Small intestine (tissue), 7 donors: ENCODE measurements around the gene ENOX1. TPM values are rescaled to one million over a fixed set of nuclear protein-coding genes. Genes with fewer than 3 reads are reported as not detected.

Experiments
- DNase-seq, 2 donors: peaks; one replicate each; pipeline versions ENCODE4 v3.0.0 to v3.0.0-alpha.2; 2013
- FAIRE-seq: peaks from 2 replicates; lab custom pipeline; 2012; peaks lifted over from hg19 to GRCh38; lab: Jason Lieb, UNC
- H3K27ac ChIP-seq, 3 donors: one replicate each; pipeline ENCODE4 v1.5.1; 2013; ENCODE audit warnings: low read length in 2 of 3, mild to moderate bottlenecking in 2 of 3, control low read depth in 1 of 3, inconsistent platforms in 1 of 3, low read depth in 1 of 3, moderate library complexity in 1 of 3
- H3K27me3 ChIP-seq, 3 donors: one replicate each; pipeline ENCODE4 v1.6.1; 2013; ENCODE audit warnings: low read length in 3 of 3, inconsistent platforms in 1 of 3; ENCODE audit not compliant: control insufficient read depth in 3 of 3, insufficient read depth in 3 of 3
- H3K36me3 ChIP-seq, 3 donors: one replicate each; pipeline ENCODE4 v1.6.1; 2013; ENCODE audit warnings: low read length in 3 of 3, inconsistent platforms in 1 of 3, low read depth in 1 of 3, mild to moderate bottlenecking in 1 of 3, moderate library complexity in 1 of 3; ENCODE audit not compliant: control insufficient read depth in 3 of 3, insufficient read depth in 2 of 3
- H3K4me1 ChIP-seq, 3 donors: one replicate each; pipeline ENCODE4 v1.6.1; 2013; ENCODE audit warnings: low read length in 2 of 3, inconsistent platforms in 1 of 3, low read depth in 1 of 3, mild to moderate bottlenecking in 1 of 3, moderate library complexity in 1 of 3; ENCODE audit not compliant: control insufficient read depth in 3 of 3, insufficient read depth in 2 of 3
- H3K4me3 ChIP-seq, 3 donors: one replicate each; pipeline ENCODE4 v1.5.1; 2013; ENCODE audit warnings: low read length in 3 of 3, control low read depth in 1 of 3, inconsistent platforms in 1 of 3, low read depth in 1 of 3, mild to moderate bottlenecking in 1 of 3, moderate library complexity in 1 of 3
- H3K9me3 ChIP-seq, 2 donors: one replicate each; pipeline ENCODE4 v1.6.1; 2013; ENCODE audit warnings: low read depth in 1 of 2, low read length in 1 of 2; ENCODE audit not compliant: control insufficient read depth in 2 of 2, insufficient read depth in 1 of 2
- WGBS, 3 donors: extraction: QIAGEN DNeasy Blood & Tissue Kit; methylation state at CpG; one replicate each; pipeline ENCODE4 v1.1.7; 2013; 5-methylcytosine and 5-hydroxymethylcytosine counted together
- polyA plus RNA-seq, 4 donors: library from polyadenylated mRNA; stranded (reverse) in 3 of 4; unstranded in 1 of 4; fragments of 200-250 nt in 3 of 4; fragments of 120-200 nt in 1 of 4; gene quantifications; one replicate each; pipeline versions ENCODE4 v1.2.1 to v1.2.3, GENCODE V29; 2013
- donor health status: healthy with polysubstance abuse.
- donor health status: control.
- donor health status: control.
- donor health status: Bipolar disorder and iron deficiency.
- donor health status: healthy.

ENOX1 gene
- polyA plus RNA-seq, 4 donors = 0.27 to 0.87 (median 0.72) TPM; not detected in 1

DNA sequence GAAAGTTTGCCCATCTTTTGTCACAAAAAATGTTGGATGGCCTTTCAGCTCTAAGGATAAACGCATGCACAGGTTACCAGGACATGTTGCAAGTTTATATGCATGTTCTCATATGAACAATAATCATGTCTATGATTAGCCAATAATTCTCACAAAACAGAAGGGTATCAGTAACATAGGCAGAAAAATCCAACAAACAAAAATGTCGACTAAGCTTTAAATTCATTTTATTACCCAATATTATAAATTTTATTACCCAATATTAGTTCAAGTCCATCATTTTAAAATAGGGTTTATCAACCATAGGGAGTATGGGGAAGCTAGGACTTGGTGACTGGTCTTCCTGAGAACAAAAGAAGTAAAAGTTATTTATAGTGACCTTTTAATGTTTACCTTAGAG, 93.1 kb downstream of the ENOX1 start:
- Histone ChIP-seq H3K27ac (no peak overlapping the region), H3K36me3 (no peaks in the 10 kb centered on the region), H3K4me3 (no peak overlapping the region), H3K27me3 (no peaks in the 10 kb centered on the region), H3K9me3 (no peaks in the 10 kb centered on the region), H3K4me1 (no peaks in the 10 kb centered on the region)
- FAIRE-seq = no peak
- WGBS, 3 donors = 44 to 73% (median 60%) methylated on average over 2 of the region's 2 CpGs
- DNase-seq = no peak

DNA sequence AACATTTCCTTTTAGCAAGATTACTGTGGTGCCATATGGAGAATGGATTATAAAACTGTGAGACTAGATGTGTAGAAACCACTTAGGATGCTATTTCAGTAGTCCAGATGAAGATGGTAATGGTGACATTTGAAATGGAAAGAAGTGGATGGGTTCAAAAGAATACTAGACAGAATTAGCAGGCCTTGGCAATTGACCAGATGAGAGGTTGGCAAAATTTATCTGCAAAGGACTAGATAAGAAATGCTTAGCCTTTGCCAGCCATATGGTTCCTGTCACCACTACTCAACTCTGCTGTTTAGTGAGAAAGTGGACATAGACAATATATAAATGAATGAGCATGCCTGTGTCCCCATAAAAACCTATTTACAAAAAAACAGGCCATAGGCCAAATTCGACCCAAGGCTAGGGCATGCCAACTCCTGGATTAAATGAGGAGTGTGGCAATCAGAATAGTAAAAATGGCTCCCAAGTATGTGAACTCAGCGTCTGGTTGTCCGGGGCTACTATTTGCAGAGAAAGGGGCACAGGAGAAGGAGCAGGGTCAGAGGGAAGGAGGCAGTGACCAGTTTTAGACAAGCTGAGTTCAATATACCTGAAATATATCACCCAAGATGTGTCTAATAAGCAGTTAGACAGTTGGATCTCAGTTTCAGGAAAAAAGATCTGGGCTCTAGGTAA, 98.4 kb downstream of the ENOX1 start:
- FAIRE-seq = no peak
- 79 to 86% (median 85%) methylated on average over 3 of the region's 3 CpGs for WGBS, 3 donors
- Histone ChIP-seq H3K36me3 (no peaks in the 10 kb centered on the region), H3K4me1 (no peaks in the 10 kb centered on the region), H3K4me3 (no peak overlapping the region), H3K27me3 (no peaks in the 10 kb centered on the region), H3K27ac (no peak overlapping the region), H3K9me3 (no peaks in the 10 kb centered on the region)
- DNase-seq = no peak

DNA sequence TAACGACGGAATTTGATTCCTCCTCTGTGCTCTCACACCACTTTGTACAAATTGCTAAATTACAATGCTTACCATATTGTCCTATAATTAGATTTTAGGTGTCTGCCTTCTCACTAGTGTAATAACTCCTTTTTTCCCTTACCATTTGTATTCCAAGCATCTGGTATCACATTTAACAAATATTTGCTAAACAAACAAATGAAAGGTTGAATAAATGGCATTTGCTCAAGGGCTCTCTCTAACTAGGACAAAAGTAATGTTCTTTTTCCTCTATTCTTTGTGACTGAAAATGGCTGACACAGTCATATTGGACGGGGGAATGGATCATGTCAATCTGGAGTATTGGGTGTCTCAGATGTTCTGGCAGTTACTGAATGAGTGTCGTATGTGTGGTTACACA, 99.7 kb downstream of the ENOX1 start:
- whole genome bisulfite sequencing, 3 donors = 78 to 85% (median 81%) methylated on average over 4 of the region's 4 CpGs
- no peak for DNase-seq
- FAIRE-seq = no peak

DNA sequence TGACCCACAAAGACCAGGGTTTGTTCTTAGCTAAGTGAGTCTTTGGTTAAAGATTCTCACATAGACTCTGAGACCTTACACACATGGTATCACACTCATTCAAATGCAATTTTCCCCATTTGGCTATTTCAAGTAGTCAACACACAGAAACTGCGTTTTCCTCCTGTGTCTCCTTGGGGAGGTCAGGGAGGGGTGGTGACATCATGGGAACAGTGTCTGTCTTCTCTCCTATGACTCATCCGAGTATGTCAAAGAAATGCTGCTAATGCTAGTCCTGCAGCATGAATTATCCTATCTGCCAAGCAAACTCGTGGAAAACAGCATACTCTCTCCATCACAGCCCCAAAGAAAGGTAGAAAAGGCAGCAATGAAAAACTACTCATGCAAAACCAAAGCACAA, 100.2 kb downstream of the ENOX1 start:
- Histone ChIP-seq H3K27ac (no peak overlapping the region), H3K27me3 (no peaks in the 10 kb centered on the region), H3K4me3 (no peak overlapping the region), H3K36me3 (no peaks in the 10 kb centered on the region), H3K9me3 (no peaks in the 10 kb centered on the region), H3K4me1 (no peaks in the 10 kb centered on the region)
- peak in 1 of 2 donors; percentile 4 for DNase-seq
- no peak for FAIRE-seq
- 32 to 47% (median 35%) methylated on average over 3 of the region's 3 CpGs for WGBS, 3 donors

More for the DNA sequence above, 99.7 kb downstream of the ENOX1 start:
- Histone ChIP-seq H3K4me3 (no peak overlapping the region), H3K27me3 (no peaks in the 10 kb centered on the region), H3K36me3 (no peaks in the 10 kb centered on the region), H3K4me1 (no peaks in the 10 kb centered on the region), H3K27ac (no peak overlapping the region), H3K9me3 (no peaks in the 10 kb centered on the region)

DNA sequence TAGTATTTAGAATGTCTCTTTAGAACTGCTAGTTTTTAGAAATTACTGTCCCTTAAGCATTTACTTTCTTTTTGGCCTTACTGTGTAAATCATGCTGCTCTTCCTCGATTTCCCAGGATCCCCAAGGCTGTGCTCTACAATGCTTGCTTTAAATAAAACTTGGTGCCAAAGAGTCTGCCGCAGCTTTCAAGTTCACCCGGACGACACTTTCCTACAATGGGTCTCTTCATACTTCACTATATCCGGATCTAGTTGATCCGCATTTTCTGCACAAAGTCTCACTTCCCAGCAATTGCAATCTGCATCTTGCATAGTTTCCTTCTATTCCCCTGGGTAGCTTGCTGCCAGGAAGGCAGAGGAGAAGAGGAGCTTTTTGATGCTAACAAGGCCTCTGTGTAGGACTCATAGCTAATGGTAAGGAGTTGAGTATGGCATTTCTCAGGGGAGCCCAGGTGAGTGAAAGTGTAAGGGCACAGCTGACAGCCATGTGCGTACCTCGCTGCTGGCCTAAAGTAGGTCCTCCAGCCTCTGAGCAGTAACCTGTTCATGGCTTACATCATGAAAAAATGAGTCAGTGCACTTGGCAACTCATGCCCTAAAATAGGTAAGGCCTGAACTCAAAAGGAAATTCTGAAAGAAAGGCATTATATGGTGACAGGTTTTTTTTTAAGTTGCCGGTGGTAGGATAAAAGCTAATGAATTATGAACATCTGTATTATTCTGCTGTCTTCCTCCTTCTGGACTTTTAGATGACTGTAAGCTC, 101.6 kb downstream of the ENOX1 start:
- Histone ChIP-seq H3K27ac (no peak overlapping the region), H3K36me3 (no peaks in the 10 kb centered on the region), H3K4me3 (no peak overlapping the region), H3K4me1 (no peaks in the 10 kb centered on the region), H3K27me3 (no peaks in the 10 kb centered on the region), H3K9me3 (no peaks in the 10 kb centered on the region)
- 86 to 91% (median 91%) methylated on average over 9 of the region's 9 CpGs for WGBS, 3 donors
- DNase-seq = no peak
- FAIRE-seq = no peak

DNA sequence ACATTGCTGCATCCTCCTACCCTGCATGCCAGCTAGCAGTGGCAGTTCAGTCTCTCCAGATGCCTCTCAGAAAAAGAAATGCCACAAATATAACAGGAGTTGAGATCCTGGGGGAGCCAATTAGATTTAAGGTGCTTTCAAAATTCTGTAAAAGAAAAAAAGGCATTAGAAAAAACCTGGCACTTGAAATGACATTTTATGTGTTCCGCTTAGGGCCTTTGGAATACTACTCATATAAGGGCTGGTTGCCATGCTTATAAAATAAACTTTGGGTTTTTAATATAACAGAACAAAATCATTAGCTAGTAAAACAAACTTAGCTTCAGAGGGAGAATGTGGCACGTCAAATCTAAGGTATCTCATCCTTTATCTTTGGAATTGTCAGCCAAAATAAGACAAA, 104.1 kb downstream of the ENOX1 start:
- Histone ChIP-seq H3K4me1 (no peaks in the 10 kb centered on the region), H3K27ac (no peak overlapping the region), H3K9me3 (no peaks in the 10 kb centered on the region), H3K36me3 (no peaks in the 10 kb centered on the region), H3K27me3 (no peaks in the 10 kb centered on the region), H3K4me3 (no peak overlapping the region)
- WGBS, 3 donors = 65 to 74% (median 65%) methylated on average over 2 of the region's 2 CpGs
- FAIRE-seq (no peak), DNase-seq (no peak)

DNA sequence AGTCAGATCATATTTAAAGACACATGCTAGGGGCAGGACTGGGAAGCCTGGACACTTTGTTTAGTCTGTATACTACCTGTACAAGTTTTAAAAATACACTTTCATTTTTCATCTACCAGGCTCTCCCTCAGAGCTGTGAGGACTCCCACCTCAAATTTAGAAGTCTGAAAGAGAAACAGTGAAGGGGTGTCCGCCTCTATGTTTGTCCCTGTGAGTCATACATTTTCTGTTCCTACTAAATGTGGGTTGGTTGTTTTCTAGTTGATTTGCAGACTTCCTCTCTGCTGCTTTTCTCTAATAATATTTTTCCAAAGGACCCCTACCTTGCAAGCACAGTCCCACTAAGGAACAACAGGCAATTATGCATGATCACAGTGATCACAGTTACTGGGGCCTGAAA, 110.5 kb downstream of the ENOX1 start:
- DNase-seq = no peak
- Histone ChIP-seq H3K36me3 (no peaks in the 10 kb centered on the region), H3K4me3 (no peak overlapping the region), H3K27ac (no peak overlapping the region), H3K9me3 (no peaks in the 10 kb centered on the region), H3K27me3 (peaks cover 0 to 2% (median 0%) of the 10 kb centered on the region in 3 donors), H3K4me1 (no peaks in the 10 kb centered on the region)
- FAIRE-seq = no peak
- WGBS, 3 donors = 68 to 90% (median 70%) methylated on average over 1 of the region's 1 CpG

DNA sequence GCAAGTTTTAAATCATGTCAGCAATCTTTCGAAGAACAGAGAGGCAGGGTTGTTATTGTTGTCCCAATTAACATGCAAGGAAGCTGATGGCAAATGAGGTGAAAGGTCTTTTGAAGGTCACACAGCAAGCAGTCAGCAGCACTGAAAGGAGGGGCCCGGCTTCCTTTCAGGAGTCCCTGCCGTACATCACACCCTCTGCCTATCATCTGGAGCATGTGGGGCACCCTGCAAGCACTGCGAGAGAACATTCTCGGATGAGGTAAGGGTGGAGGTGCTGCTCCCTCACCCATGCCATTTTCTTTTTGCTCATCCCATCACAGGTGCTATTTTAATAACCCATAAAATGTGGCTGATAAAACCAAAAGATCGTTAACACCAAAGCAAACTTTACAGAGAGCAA, 111.2 kb downstream of the ENOX1 start:
- H3K27me3 ChIP-seq = peaks cover 0 to 2% (median 0%) of the 10 kb centered on the region in 3 donors
- H3K4me1 ChIP-seq = no peaks in the 10 kb centered on the region
- no peaks in the 10 kb centered on the region for H3K36me3 ChIP-seq
- H3K27ac ChIP-seq = no peak overlapping the region
- FAIRE-seq (no peak), DNase-seq (no peak)
- 64 to 72% (median 68%) methylated on average over 6 of the region's 6 CpGs for WGBS, 3 donors
- H3K4me3 ChIP-seq = no peak overlapping the region
- no peaks in the 10 kb centered on the region for H3K9me3 ChIP-seq
